Coronary artery (tissue), 2 donors: Measurements from ENCODE around the gene GTF2F1.

Source experiments
- DNase-seq: peaks from one replicate; pipeline ENCODE4 v3.0.0-alpha.2; 2017; ENCODE audit warnings: low spot score
- H3K27ac ChIP-seq, 2 donors: fragments of 200-600 bp; sonication (generic); one replicate each; pipeline ENCODE4 v1.5.1; 2016 to 2019
- H3K4me3 ChIP-seq: fragments of 200-600 bp; sonication (generic); 2 replicates; pipeline ENCODE4 v1.5.1; 2016; ENCODE audit warnings: mild to moderate bottlenecking, moderate library complexity
- TF ChIP-seq, protein P1 (sequence below): fragments of 200-600 bp; sonication (generic); IDR thresholded peaks from one replicate; pipeline ENCODE4 v1.5.1; 2019; ENCODE audit warnings: antibody characterized with exemption

The GTF2F1 gene

DNA sequence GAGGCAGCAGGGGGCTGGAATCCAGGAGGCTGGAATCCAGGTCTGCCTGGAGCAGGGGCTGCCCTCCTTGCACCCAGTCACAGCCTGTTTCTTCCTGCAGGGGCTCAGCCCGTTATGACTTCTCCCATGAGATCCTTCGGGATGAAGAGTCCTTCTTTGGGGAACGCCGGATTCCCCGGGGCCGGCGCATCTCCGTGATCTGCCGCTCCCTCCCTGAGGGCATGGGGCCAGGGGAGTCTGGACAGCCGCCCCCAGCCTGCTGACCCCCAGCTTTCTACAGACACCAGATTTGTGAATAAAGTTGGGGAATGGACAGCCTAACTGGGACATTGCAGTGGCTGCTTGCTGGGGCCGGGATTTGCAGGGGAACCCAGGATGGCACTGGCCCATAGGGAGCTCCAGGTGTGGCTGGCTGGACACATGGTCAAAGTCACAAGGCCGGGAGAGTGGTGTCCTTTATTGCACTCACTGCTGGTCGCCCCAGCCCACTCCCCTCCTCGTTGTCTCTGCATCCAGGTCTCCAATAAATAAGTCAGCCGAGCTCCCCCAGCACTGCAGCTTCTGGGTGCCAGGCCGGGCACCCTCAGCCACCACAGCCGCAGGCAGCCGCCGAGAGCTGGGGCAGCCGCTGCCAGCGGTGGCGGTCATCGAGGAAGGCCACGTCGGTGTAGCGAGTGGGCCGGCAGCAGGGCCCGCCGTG, 18.1 kb downstream of the GTF2F1 start:
- Histone ChIP-seq H3K4me3 (no peak overlapping the region), H3K27ac (no peak overlapping the region)
- DNase-seq: no peak
- TF ChIP-seq, protein P1, sequence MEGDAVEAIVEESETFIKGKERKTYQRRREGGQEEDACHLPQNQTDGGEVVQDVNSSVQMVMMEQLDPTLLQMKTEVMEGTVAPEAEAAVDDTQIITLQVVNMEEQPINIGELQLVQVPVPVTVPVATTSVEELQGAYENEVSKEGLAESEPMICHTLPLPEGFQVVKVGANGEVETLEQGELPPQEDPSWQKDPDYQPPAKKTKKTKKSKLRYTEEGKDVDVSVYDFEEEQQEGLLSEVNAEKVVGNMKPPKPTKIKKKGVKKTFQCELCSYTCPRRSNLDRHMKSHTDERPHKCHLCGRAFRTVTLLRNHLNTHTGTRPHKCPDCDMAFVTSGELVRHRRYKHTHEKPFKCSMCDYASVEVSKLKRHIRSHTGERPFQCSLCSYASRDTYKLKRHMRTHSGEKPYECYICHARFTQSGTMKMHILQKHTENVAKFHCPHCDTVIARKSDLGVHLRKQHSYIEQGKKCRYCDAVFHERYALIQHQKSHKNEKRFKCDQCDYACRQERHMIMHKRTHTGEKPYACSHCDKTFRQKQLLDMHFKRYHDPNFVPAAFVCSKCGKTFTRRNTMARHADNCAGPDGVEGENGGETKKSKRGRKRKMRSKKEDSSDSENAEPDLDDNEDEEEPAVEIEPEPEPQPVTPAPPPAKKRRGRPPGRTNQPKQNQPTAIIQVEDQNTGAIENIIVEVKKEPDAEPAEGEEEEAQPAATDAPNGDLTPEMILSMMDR: no peak

DNA sequence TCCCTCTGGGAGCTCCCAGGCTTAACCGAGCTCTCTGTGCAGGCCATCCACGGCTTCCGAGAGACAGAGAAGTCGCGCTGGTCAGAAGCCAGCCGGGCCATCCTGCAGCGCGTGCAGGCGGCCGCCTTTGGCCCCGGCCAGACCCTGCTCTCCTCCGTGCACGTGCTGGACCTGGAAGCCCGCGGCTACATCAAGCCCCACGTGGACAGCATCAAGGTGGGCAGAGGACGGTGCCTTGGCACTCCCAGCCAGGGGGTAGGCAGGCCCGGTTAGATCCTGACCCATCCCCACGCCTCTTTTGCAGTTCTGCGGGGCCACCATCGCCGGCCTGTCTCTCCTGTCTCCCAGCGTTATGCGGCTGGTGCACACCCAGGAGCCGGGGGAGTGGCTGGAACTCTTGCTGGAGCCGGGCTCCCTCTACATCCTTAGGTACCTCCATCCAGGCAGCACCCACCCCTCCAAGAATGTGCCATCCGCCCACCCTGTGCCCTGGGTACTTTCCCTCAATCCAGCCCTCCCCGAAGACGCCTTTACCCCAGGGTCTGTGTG, 18.7 kb downstream of the GTF2F1 start:
- H3K4me3 ChIP-seq: peak overlapping the region; percentile 95

DNA sequence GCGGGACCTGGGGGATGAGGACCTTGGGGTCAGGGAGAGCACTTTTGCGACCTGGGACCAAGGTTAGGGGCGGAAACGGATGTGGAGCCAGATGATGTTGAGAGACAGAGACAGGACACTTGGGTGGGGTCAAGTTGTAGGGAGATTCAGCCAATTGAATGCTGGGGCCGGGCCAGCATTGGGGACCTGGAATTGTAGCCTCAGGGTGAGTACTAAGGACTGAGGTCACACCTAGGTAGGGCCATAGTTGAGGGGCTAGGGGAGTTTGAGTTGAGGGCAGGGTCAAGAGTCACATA, 19.2 kb downstream of the GTF2F1 start:
- TF ChIP-seq, protein P1: no peak
- H3K4me3 ChIP-seq: peak overlapping the region; percentile 95
- H3K27ac ChIP-seq: peak overlapping the region; percentile 94 to 100
- DNase-seq: no peak

More for the DNA sequence above, 18.7 kb downstream of the GTF2F1 start:
- TF ChIP-seq, protein P1: no peak
- DNase-seq: no peak
- peak overlapping the region in 1 of 2 donors; percentile 100 for H3K27ac ChIP-seq

DNA sequence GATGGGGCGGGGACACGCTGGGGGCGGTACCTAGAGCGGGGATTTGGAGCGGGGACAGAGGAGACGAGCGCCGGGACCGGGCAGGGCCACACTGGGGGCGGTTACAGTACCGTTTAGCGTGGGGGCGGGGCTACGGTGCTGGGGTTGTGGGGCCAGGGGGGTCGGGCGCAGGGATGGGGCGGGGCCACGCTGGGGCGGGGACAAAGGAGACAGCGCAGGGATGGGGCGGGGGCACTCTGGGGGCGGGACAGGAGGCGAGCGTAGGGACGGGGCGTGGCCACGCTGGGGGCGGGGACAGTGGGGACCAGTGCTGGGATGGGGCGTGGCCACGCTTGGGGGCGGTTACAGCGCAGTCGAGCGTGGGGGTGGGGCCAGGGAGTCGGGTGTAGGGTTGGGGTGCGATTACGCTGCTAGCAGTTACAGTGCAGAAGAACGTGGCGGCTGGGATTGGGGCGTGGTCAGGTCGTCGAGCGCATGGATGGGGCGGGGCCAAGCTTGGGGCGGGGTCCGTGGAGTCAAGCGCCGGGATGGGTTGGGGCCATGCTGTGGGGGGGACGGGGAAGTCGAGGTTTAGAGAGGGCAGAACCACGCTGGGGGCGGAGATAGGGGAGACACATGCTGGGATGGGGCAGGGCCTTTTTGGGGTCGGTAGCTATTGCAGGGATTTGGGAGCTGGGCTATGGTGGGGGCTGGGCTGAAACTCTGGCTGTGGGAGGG, 19.7 kb downstream of the GTF2F1 start:
- Histone ChIP-seq H3K27ac (peak overlapping the region; percentile 94 to 100), H3K4me3 (peak overlapping the region; percentile 95)
- TF ChIP-seq, protein P1: no peak
- DNase-seq: peak; percentile 99

DNA sequence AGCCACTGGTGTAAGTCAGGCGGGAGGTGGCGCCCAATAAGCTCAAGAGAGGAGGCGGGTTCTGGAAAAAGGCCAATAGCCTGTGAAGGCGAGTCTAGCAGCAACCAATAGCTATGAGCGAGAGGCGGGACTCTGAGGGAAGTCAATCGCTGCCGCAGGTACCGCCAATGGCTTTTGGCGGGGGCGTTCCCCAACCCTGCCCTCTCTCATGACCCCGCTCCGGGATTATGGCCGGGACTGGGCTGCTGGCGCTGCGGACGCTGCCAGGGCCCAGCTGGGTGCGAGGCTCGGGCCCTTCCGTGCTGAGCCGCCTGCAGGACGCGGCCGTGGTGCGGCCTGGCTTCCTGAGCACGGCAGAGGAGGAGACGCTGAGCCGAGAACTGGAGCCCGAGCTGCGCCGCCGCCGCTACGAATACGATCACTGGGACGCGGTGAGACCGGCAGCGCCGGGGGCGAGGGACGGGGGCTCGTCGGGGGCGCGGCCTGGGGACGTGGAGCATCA, 20.3 kb downstream of the GTF2F1 start, which contains the start of gene ALKBH7:
TSS of gene ALKBH7 (plus strand) at position 201 of the 502 bp plus-strand sequence. CDS start at position 228, 27 bp downstream.
- peak within 1 kb of the TSS; percentile 94 to 100 for H3K27ac ChIP-seq
- peak within 1 kb of the TSS; percentile 95 for H3K4me3 ChIP-seq
- peak; percentile 99 for DNase-seq
- TF ChIP-seq, protein P1: no peak

DNA sequence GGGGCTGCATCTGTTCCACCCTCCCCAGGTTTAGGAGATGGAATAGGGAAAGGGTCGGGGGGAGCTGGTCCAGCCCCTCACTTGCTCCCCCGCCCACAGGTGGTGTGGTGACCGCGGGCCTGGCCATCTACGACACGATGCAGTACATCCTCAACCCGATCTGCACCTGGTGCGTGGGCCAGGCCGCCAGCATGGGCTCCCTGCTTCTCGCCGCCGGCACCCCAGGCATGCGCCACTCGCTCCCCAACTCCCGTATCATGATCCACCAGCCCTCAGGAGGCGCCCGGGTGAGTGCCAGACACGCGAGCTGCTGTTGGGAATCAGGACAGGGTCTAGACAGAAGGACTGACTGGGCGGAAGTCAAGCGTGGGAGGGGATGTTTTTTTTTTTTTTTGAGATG, 28.6 kb downstream of the GTF2F1 start:
- TF ChIP-seq, protein P1: no peak
- Histone ChIP-seq H3K4me3 (no peak overlapping the region), H3K27ac (no peak overlapping the region)
- no peak for DNase-seq
